H7 (cell line): Measurements from ENCODE around the gene ST3GAL3. TPM values are rescaled to one million over a fixed set of nuclear protein-coding genes. Genes with fewer than 3 reads are reported as not detected.

ENCODE experiments used
- DNase-seq: peaks from one replicate; pipeline ENCODE4 v3.0.0; 2012
- H3K27me3 ChIP-seq: 2 replicates; pipeline ENCODE4 v1.6.0; 2011; ENCODE audit warnings: mild to moderate bottlenecking, low read length; ENCODE audit not compliant: control insufficient read depth, insufficient read depth
- H3K36me3 ChIP-seq: replicated peaks from 2 replicates; pipeline ENCODE4 v1.5.1; 2011; ENCODE audit warnings: low read length; ENCODE audit not compliant: control insufficient read depth, insufficient read depth
- H3K4me3 ChIP-seq: 2 replicates; pipeline ENCODE4 v1.5.1; 2011; ENCODE audit warnings: low read depth, mild to moderate bottlenecking, control low read depth, low read length, moderate library complexity; ENCODE audit not compliant: insufficient read depth
- total RNA-seq: library from RNA; depleted of rRNA; stranded (reverse); fragments of >200 nt; shearing (Covaris generic); gene quantifications from 2 replicates; pipeline ENCODE4 v1.2.3, GENCODE V29; 2014; rRNA removed

The ST3GAL3 gene, protein sequence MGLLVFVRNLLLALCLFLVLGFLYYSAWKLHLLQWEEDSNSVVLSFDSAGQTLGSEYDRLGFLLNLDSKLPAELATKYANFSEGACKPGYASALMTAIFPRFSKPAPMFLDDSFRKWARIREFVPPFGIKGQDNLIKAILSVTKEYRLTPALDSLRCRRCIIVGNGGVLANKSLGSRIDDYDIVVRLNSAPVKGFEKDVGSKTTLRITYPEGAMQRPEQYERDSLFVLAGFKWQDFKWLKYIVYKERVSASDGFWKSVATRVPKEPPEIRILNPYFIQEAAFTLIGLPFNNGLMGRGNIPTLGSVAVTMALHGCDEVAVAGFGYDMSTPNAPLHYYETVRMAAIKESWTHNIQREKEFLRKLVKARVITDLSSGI
- 18.8 and 19.8 TPM in 2 replicates for total RNA-seq

DNA sequence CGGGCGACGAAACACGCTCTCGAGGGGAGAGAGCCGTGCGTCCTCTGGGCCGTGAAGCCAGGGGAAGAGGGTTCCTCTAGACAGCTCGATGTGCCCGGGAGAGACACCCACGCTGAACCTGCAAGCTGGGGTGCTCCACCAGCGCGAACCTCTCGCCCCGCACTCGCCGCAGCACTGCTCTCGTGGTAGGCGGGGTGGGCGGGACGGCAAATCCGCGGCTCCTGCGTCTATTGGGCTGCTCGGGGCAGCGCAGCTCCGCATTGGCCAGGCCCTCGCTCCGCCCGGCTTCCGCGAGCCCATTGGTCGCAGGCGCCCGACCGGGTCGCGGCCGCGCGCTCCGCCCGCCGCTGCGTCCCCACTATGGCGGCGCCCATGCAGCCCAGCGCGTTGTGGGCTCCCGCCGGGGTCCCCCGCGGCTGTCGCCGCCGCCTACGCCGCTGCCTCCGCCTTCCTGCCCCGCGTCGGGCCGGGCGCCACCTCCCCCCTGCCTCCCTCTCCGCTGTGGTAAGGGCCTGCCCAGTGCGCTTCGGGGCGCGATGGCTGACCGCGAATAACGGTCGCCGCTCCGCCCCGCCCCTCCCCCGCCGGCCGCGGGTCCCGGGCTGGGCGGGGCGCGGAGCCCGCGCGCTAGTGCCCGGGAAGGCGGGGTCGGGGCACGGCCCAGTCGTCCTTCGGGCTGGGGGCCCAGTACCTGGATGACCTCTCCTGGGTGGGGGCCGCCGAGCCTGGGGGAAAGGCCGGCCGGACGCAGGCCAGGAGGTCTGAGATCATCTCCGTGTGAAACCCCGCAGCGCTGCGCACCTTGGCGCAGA lies at the start of gene ST3GAL3:
Gene ST3GAL3, plus strand, starts transcription at position 347 of the 812 bp plus-strand sequence. CDS start 28,727 bp downstream, outside the sequence.
- no peaks in the 10 kb centered on the region for H3K27me3 ChIP-seq
- DNase-seq = peak; percentile 99
- H3K4me3 ChIP-seq = peak within 1 kb of the TSS; percentile 98
- H3K36me3 ChIP-seq = peaks cover 19% of the 10 kb centered on the region

DNA sequence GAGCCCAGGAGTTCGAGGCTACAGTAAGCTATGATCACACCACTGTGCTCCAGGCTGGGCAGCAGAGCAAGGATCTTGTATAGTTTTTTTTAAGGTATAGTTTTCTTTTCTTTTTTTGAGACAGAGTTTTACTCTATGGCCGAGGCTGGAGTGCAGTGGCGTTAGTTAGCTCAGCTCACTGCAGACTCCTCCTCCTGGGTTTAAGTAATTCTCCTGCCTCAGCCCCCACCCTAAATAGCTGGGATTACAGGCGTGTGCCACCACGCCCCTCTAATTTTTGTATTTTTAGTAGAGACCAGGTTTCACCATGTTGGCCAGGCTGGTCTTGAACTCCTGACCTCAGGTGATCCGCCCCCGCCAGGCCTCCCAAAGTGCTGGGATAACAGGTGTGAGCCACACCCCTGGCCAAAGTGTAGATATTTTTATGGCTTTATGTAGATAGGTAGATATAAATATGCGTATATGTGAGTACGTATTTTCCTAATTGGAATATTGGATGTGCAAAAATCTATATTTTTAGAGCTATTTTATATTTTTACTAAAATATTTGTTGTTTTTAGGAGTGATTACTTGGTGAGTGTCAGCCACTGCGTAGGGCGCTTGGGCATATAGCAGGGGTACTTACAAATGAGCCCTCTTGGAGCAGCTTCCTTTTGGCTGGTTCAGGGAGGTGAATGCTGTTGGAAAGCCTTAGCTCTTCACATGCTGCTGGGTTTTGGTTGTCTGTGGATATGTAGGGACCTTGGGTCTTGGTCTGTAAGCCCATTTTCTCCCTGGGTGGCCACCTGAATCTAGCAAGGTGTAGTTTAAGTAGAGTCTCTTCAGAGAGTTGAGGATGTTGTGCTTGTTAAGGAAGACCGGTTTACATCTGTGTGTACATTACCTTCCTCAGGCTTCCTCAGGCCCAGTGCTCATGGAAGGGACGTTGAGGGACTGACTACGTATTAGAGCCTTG lies 47.8 kb upstream of the ST3GAL3 start:
- Histone ChIP-seq H3K36me3 (peaks cover 40% of the 10 kb centered on the region), H3K4me3 (no peak overlapping the region)
- no peak for DNase-seq

DNA sequence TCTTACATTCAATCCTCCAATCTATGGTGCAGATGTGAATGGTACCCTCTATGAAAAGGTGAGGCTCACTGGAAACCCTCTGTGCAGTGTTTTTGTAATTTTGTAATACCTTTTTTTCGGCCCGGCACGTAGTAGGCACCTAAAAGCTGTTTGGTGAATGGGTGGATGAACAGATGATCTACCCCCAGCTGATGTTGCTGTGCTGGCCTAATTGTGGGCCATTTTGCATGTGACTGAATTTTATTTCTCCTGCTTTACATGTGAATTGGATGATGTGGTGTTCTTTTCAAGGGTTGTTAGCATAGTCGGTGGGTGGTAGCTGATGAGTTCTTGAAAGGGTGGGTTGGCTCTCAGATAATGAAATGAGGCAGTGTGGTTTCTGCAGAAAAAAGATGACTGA lies 47.0 kb upstream of the ST3GAL3 start:
- H3K36me3 ChIP-seq = peaks cover 39% of the 10 kb centered on the region
- H3K4me3 ChIP-seq = no peak overlapping the region

More for the DNA sequence above, 47.8 kb upstream of the ST3GAL3 start:
- H3K27me3 ChIP-seq = no peaks in the 10 kb centered on the region

DNA sequence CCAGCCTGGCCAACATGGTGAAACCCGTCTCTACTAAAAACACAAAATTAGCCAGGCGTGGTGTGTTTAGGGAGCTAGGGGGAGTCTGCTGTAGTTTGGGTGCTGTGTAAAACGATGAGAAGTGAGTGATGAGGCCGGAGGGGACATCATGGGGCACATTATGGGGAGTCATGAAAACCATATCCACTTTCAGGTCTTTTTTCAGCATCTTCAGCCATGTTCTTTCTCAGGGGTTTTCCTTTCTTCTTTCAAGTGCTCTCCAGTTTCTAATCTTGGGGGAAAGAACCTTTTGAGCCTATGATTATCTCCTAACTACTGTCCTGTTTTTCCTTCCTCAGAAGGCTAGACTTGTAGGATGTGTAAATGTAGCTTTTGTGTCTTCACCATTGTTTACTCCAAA lies 43.0 kb upstream of the ST3GAL3 start:
- Histone ChIP-seq H3K4me3 (no peak overlapping the region), H3K36me3 (peaks cover 59% of the 10 kb centered on the region), H3K27me3 (no peaks in the 10 kb centered on the region)
- DNase-seq = no peak

More for the DNA sequence above, 47.0 kb upstream of the ST3GAL3 start:
- DNase-seq = peak; percentile 74
- H3K27me3 ChIP-seq = no peaks in the 10 kb centered on the region

DNA sequence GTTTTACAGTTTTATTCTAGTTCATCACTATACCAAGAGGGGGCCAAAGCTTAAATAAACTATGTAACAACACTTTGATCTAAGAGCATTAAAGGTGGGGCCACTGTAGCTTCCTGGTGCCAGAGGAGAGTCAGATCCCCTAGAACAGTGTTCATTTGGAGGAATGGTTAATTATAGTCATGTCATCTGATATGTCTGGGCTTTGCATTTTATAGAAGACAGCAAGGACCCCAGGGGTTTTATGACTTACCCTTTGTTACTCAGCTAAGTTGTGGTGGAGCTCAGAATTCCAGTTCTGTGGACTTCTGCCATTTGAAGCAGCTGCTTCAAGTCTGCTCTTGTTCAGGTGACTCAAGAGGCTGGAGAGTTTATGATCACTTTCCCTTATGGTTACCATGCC lies 40.7 kb upstream of the ST3GAL3 start:
- no peak overlapping the region for H3K4me3 ChIP-seq
- no peaks in the 10 kb centered on the region for H3K27me3 ChIP-seq
- no peak for DNase-seq
- peaks cover 73% of the 10 kb centered on the region for H3K36me3 ChIP-seq

DNA sequence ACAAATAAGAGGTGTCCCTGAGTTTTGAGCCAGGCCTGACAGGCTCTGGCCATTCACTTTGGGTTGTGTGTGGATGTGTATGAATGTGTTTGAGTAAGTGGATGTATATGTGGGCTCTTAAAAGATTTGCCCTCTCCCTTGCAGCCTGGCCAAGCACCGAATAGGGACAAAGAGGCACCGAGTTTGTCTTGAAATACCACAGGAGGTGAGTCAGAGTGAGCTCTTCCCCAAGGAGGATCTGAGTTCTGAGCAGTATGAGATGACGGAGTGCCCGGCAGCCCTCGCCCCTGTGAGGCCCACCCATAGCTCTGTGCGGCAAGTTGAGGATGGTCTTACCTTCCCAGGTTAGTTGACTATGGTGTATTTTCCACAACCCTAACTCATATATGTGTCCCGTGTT lies 38.4 kb upstream of the ST3GAL3 start:
- Histone ChIP-seq H3K27me3 (no peaks in the 10 kb centered on the region), H3K4me3 (no peak overlapping the region), H3K36me3 (peaks cover 73% of the 10 kb centered on the region)
- no peak for DNase-seq

DNA sequence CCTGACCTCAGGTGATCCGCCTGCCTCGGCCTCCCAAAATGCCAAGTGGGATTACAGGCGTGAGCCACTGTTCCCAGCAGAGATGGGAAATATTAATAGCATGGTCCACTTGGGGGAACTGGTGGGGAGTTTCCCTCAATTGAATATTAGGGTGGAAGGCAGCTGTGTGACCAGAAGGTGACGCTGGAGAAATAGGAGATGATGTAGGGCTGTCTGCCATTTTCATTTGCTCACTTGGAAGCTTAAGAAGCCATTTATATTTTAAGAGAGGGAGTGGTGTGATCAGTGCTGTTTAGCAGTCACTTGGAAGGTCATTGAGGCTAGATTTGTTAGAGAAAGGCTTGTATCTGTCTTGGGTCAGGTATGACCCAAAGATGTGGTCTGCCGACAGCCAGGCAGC lies 37.5 kb upstream of the ST3GAL3 start:
- DNase-seq = no peak
- Histone ChIP-seq H3K4me3 (no peak overlapping the region), H3K36me3 (peaks cover 72% of the 10 kb centered on the region), H3K27me3 (no peaks in the 10 kb centered on the region)

DNA sequence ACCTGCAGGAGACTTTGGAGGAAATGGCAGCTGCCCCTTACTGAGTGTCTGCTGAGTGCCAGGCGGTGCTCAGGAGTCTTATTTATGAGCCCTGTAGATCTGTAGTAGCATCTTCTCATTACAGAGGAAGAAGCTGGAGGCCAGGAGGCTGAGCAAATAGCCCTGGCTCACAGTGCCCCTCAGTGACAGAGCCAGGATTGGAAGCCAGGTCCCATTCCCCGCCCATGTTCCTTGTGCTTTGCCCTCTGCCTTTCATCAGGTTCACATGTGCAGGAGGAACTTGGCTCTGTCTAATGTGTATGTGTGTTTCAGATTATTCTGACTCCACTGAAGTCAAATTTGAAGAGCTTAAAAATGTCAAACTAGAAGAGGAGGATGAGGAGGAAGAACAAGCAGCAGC lies 36.1 kb upstream of the ST3GAL3 start:
- peaks cover 68% of the 10 kb centered on the region for H3K36me3 ChIP-seq
- H3K27me3 ChIP-seq = no peaks in the 10 kb centered on the region
- no peak for DNase-seq
- H3K4me3 ChIP-seq = no peak overlapping the region

DNA sequence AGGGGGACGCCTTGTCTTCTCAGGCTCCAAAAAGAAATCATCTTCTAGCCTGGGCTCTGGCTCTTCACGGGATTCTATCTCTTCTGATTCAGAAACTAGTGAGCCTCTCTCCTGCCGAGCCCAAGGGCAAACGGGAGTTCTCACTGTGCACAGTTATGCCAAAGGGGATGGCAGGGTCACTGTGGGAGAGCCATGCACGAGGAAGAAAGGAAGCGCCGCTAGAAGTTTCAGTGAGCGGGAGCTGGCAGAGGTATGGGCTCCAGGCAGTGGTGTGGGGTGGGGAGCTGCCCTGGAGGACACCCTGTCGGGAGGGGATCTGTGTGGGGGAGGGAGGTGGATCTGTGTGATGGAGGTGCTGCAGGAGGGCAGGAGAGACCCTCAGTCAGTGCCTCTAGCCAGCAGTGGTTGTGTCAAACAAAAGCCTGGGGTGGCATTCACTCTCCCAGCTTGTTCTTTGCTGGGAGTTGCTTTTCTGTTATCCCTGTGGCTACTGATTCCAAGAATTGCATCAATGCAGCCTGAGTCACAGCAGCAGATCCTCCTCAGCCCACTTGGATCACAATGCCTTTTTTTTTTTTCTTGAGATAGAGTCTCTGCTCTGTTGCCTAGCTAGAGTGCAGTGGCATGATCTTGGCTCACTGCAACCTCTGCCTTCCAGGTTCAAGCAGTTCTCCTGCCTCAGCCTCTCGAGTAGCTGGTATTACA lies 35.6 kb upstream of the ST3GAL3 start:
- no peak for DNase-seq
- Histone ChIP-seq H3K36me3 (peaks cover 62% of the 10 kb centered on the region), H3K27me3 (no peaks in the 10 kb centered on the region), H3K4me3 (no peak overlapping the region)

DNA sequence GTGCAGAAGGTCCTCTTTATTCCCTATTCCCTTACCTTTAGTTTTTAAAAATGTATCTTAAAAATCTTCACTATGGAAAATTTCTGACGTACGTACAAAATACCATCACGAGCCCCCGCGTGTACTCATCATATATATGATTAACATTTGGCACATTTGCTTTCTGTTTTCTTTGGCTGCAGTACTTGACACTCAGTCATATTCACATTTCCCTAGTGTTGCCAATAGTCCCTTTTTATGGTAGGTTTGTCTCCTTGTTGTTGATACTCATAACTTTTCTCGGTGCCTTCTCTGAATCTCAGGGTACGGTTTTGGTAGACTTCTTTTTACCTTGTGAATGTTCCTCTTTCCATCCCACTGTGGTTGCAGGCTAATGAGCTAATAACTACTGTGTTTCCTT lies 34.1 kb upstream of the ST3GAL3 start:
- H3K27me3 ChIP-seq = no peaks in the 10 kb centered on the region
- H3K36me3 ChIP-seq = peaks cover 54% of the 10 kb centered on the region
- no peak for DNase-seq
- H3K4me3 ChIP-seq = no peak overlapping the region

DNA sequence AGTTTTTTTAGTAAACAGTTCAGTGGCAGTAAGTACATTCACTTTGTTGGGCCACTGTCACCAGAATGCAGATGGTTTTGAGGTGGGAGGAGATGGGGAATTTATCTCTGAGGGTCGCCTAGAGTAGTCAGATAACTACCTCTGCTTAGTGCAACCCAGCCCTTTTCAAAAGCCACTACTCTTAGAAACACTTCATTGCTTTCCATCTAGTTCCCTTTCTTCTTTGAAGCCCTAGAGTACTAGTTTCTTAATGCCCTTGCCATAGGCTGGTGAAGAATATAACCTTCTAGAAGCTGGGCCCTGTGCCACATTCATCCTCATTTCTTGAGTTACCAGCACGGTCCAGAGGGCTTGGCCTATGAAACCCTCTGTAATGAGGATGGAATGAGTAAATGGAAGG lies 28.4 kb upstream of the ST3GAL3 start:
- Histone ChIP-seq H3K36me3 (peaks cover 52% of the 10 kb centered on the region), H3K4me3 (no peak overlapping the region), H3K27me3 (no peaks in the 10 kb centered on the region)
- DNase-seq = no peak

DNA sequence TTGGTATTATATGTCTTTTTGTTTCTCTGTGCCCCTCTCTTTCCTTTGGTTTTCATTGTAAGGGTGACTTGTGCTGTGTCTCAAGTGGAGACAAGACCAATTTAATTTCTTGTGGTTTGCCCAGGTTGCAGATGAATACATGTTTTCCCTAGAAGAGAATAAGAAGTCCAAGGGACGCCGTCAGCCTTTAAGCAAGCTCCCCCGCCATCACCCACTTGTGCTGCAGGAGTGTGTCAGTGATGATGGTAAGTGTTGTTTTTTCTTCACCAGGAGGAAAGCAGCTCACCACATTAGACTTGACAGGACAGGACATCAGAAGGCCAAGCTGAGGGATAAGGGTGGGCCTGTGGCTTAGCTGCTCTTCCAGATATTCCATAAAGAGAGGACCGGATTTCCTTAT lies 23.8 kb upstream of the ST3GAL3 start:
- H3K36me3 ChIP-seq = peaks cover 63% of the 10 kb centered on the region
- no peak for DNase-seq
- H3K27me3 ChIP-seq = no peaks in the 10 kb centered on the region
- H3K4me3 ChIP-seq = no peak overlapping the region

DNA sequence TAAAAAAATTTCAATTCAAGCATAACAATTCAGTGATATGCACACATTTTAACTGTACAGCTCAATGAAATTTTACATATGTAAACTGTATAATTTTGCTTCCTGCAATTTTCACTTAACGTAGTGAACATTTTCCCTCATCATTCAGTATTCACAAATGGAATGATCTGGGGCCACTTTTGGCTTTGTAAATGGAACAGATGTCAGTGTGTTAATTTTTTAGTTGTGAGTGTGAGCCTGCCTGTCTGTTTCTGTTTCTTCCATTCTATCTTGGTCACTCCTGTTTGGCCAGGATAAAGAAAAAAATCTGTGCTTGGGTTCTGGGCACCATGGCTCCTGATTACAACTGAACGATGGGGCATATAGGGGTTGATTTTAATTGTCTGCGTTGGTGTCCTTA lies 20.5 kb upstream of the ST3GAL3 start:
- H3K36me3 ChIP-seq = peaks cover 75% of the 10 kb centered on the region
- H3K4me3 ChIP-seq = no peak overlapping the region
- DNase-seq = no peak
- no peaks in the 10 kb centered on the region for H3K27me3 ChIP-seq
